T-helper 1 cell treated with Interleukin-12 subunit alpha and Interleukin-12 subunit beta and Interleukin-4 antibody, amounts not matched to agents 30 μg/mL and 1 μg/mL, for 36 hours (primary cell): ENCODE measurements around the gene SCYGR4.

Experiments used
- H3K27ac Mint-ChIP-seq: one replicate; pipeline ENCODE4 v1.8.0; 2021; ENCODE audit warnings: mild to moderate bottlenecking, mixed read lengths
- H3K27me3 Mint-ChIP-seq: one replicate; pipeline ENCODE4 v1.8.0; 2021; ENCODE audit warnings: low read depth, mixed read lengths
- H3K36me3 Mint-ChIP-seq: one replicate; pipeline ENCODE4 v1.8.0; 2021; ENCODE audit warnings: low read depth, mixed read lengths
- H3K4me1 Mint-ChIP-seq: one replicate; pipeline ENCODE4 v1.8.0; 2021; ENCODE audit warnings: low read depth, mixed read lengths
- H3K4me3 Mint-ChIP-seq: one replicate; pipeline ENCODE4 v1.8.0; 2021; ENCODE audit warnings: mild to moderate bottlenecking, moderate library complexity, mixed read lengths
- H3K9me3 Mint-ChIP-seq: one replicate; pipeline ENCODE4 v1.8.0; 2021; ENCODE audit warnings: mixed read lengths

The SCYGR4 gene

GRCh38 chr2:227602358-227602757 is 14.9 kb upstream of the SCYGR4 start:
- H3K4me3 Mint-ChIP-seq, result no peak overlapping the region
- H3K9me3 Mint-ChIP-seq, result no peaks in the 10 kb centered on the region
- H3K27me3 Mint-ChIP-seq, result peaks cover 14% of the 10 kb centered on the region
- H3K36me3 Mint-ChIP-seq, result no peaks in the 10 kb centered on the region
- no peak overlapping the region for H3K27ac Mint-ChIP-seq
- no peaks in the 10 kb centered on the region for H3K4me1 Mint-ChIP-seq

GRCh38 chr2:227606476-227606875 is 10.8 kb upstream of the SCYGR4 start:
- no peaks in the 10 kb centered on the region for H3K36me3 Mint-ChIP-seq
- H3K4me1 Mint-ChIP-seq, result peaks cover 6% of the 10 kb centered on the region
- peaks cover 30% of the 10 kb centered on the region for H3K27me3 Mint-ChIP-seq
- H3K27ac Mint-ChIP-seq, result no peak overlapping the region
- no peak overlapping the region for H3K4me3 Mint-ChIP-seq
- H3K9me3 Mint-ChIP-seq, result no peaks in the 10 kb centered on the region

GRCh38 chr2:227607941-227608340 is 9.4 kb upstream of the SCYGR4 start:
- H3K27ac Mint-ChIP-seq, result no peak overlapping the region
- peaks cover 30% of the 10 kb centered on the region for H3K27me3 Mint-ChIP-seq
- H3K9me3 Mint-ChIP-seq, result no peaks in the 10 kb centered on the region
- H3K4me3 Mint-ChIP-seq, result no peak overlapping the region
- H3K4me1 Mint-ChIP-seq, result peaks cover 6% of the 10 kb centered on the region
- H3K36me3 Mint-ChIP-seq, result no peaks in the 10 kb centered on the region

DNA sequence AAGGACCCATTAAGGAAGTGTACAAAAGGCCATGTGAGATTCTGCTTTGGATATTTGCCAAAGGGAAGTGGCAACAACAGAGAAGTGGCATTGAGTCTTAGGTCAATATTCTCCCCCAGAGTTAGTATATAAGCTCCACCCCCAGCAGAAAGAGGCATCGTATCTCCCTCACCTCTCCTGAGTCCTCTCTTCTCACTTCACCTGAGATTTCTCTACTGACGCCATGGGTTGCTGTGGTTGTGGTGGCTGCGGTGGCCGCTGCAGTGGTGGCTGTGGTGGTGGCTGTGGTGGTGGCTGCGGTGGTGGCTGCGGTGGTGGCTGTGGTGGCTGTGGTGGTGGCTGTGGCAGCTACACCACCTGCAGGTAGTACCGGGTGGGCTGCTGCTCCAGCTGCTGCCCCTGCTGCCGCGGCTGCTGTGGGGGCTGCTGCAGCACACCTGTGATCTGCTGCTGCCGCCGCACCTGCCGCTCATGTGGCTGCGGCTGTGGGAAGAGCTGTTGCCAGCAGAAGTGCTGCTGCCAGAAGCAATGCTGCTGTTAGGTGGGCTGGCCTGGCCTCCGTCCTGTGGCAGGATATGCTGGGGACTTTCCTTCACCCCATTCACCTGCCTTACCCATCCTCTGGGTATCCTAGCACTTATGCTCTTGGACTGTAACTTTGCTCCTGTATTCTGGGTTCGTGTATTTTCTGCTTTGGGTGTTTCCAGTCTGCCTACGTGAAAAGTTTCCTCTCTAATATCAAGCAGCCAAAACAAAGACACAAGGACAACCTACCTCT is 8.5 kb upstream of the SCYGR4 start:
- Mint-ChIP-seq H3K9me3 (no peaks in the 10 kb centered on the region), H3K27me3 (peaks cover 30% of the 10 kb centered on the region), H3K27ac (no peak overlapping the region), H3K4me3 (no peak overlapping the region), H3K36me3 (no peaks in the 10 kb centered on the region), H3K4me1 (peaks cover 6% of the 10 kb centered on the region)

DNA sequence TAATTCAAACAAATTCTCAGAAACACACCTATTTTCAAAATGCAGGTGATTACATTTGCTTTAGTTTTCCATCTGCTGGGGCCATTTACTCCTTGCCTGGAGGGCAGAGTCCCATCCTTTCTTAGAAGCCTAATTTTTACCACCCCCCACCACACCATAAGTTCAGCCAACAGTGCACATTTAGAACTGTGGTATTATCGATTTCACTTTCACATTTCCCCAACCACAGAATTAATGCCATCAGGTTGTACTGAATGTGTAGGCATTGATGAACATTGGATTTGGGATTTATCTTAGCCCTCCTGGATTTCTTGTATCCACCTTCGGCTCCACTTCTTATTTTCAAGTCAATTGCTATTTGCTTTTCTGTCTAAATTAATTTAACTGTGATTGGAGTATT is 7.2 kb upstream of the SCYGR4 start:
- peaks cover 30% of the 10 kb centered on the region for H3K27me3 Mint-ChIP-seq
- no peaks in the 10 kb centered on the region for H3K9me3 Mint-ChIP-seq
- no peaks in the 10 kb centered on the region for H3K36me3 Mint-ChIP-seq
- peaks cover 6% of the 10 kb centered on the region for H3K4me1 Mint-ChIP-seq
- H3K4me3 Mint-ChIP-seq, result no peak overlapping the region
- H3K27ac Mint-ChIP-seq, result no peak overlapping the region

- no peak overlapping the region for H3K27ac Mint-ChIP-seq
- peaks cover 31% of the 10 kb centered on the region for H3K27me3 Mint-ChIP-seq
- H3K36me3 Mint-ChIP-seq, result no peaks in the 10 kb centered on the region
- no peaks in the 10 kb centered on the region for H3K9me3 Mint-ChIP-seq
- peaks cover 6% of the 10 kb centered on the region for H3K4me1 Mint-ChIP-seq
- no peak overlapping the region for H3K4me3 Mint-ChIP-seq
These were observed 4.6 kb upstream of the SCYGR4 start for GRCh38 chr2:227612546-227613271.

DNA sequence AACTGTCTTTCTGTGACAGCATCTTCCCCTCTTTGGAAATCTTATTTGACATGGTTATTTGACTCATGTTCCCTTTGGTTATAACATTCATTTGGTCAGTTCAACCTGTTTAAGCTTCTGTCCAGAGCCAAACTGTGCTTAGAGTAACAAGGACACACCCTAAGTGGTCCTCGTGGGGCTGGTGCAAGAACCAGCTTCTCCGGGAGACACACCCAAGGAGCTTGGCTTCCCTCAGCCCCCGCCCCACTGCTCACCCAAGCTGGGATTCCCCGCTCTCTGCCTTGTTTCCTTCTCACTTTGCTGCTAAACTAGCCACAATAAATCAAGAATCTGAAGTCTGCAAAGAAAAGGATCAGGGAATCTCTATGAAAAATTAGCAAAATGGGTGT is 4.0 kb upstream of the SCYGR4 start:
- Mint-ChIP-seq H3K36me3 (no peaks in the 10 kb centered on the region), H3K27me3 (peaks cover 27% of the 10 kb centered on the region), H3K9me3 (no peaks in the 10 kb centered on the region), H3K4me1 (peaks cover 6% of the 10 kb centered on the region), H3K27ac (no peak overlapping the region), H3K4me3 (no peak overlapping the region)

- peaks cover 4% of the 10 kb centered on the region for H3K4me1 Mint-ChIP-seq
- no peak overlapping the region for H3K4me3 Mint-ChIP-seq
- no peaks in the 10 kb centered on the region for H3K9me3 Mint-ChIP-seq
- H3K27ac Mint-ChIP-seq, result no peak overlapping the region
- H3K27me3 Mint-ChIP-seq, result peaks cover 22% of the 10 kb centered on the region
- H3K36me3 Mint-ChIP-seq, result no peaks in the 10 kb centered on the region
These were observed 3.1 kb upstream of the SCYGR4 start for GRCh38 chr2:227614246-227614645.

- Mint-ChIP-seq H3K27me3 (peaks cover 18% of the 10 kb centered on the region), H3K4me3 (no peak within 1 kb of the TSS), H3K4me1 (peaks cover 4% of the 10 kb centered on the region), H3K36me3 (no peaks in the 10 kb centered on the region), H3K9me3 (no peaks in the 10 kb centered on the region), H3K27ac (no peak within 1 kb of the TSS)
These were observed 2.6 kb upstream of the SCYGR4 start, which contains the start of gene SCYGR3 for GRCh38 chr2:227614740-227615139. TSS of gene SCYGR3 (minus strand) at chr2:227614840. CDS start at chr2:227614840, 0 bp downstream.

DNA sequence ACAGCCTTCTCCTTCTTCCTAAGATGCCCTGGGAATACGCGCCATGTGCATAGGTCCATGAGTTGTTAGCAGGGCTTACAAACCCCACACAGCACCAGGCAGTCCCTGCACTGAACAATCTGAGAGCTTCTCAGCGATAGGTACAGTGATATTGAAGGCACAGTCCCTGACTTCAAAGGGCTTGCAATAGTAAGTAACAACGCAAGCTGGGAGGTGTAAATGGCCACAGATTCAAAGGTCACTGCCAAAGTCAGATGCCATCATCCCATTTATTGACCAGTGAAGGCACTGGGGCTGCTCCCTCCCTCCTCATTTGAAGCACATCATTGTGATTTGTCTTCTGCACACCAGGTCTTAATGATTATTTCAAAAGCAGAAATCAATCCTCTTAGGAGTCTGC is 2.1 kb upstream of the SCYGR4 start:
- Mint-ChIP-seq H3K4me3 (no peak overlapping the region), H3K36me3 (no peaks in the 10 kb centered on the region), H3K27ac (no peak overlapping the region), H3K27me3 (peaks cover 15% of the 10 kb centered on the region), H3K4me1 (peaks cover 2% of the 10 kb centered on the region), H3K9me3 (no peaks in the 10 kb centered on the region)

GRCh38 chr2:227615906-227616305 is 1.4 kb upstream of the SCYGR4 start:
- Mint-ChIP-seq H3K9me3 (no peaks in the 10 kb centered on the region), H3K4me3 (no peak overlapping the region), H3K27ac (no peak overlapping the region), H3K4me1 (no peaks in the 10 kb centered on the region), H3K36me3 (no peaks in the 10 kb centered on the region), H3K27me3 (peaks cover 10% of the 10 kb centered on the region)

GRCh38 chr2:227616631-227617030 is 667 bp upstream of the SCYGR4 start:
- no peak overlapping the region for H3K4me3 Mint-ChIP-seq
- H3K36me3 Mint-ChIP-seq, result no peaks in the 10 kb centered on the region

DNA sequence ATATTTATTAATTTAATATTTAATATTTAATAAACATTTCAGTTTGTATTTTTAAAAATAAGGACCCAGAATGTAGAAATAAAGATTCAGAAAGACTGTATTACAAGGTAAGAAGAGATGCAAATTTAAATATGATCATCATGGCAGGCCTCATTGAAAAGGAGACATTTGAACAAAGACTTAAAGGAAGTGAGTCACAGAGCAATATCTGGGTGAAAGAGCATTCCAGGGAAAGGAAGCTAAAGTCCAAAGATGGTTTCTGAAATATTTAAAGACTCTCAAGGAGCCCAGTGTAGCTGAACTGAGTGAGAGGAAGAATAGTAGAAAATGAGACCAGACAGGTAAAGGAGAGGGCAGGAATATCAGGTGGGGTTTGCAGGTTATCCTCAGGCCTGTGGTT is 5.9 kb downstream of the SCYGR4 start:
- no peak overlapping the region for H3K27ac Mint-ChIP-seq
- no peaks in the 10 kb centered on the region for H3K9me3 Mint-ChIP-seq
- peaks cover 13% of the 10 kb centered on the region for H3K27me3 Mint-ChIP-seq

More at GRCh38 chr2:227616631-227617030, 667 bp upstream of the SCYGR4 start:
- H3K4me1 Mint-ChIP-seq, result no peaks in the 10 kb centered on the region
- no peak overlapping the region for H3K27ac Mint-ChIP-seq
- H3K9me3 Mint-ChIP-seq, result no peaks in the 10 kb centered on the region
- H3K27me3 Mint-ChIP-seq, result peaks cover 10% of the 10 kb centered on the region

GRCh38 chr2:227625420-227625819 is 8.1 kb downstream of the SCYGR4 start:
- H3K4me3 Mint-ChIP-seq, result no peak overlapping the region
- no peaks in the 10 kb centered on the region for H3K36me3 Mint-ChIP-seq
- H3K27me3 Mint-ChIP-seq, result peaks cover 17% of the 10 kb centered on the region
- H3K9me3 Mint-ChIP-seq, result no peaks in the 10 kb centered on the region
- no peak overlapping the region for H3K27ac Mint-ChIP-seq
- no peaks in the 10 kb centered on the region for H3K4me1 Mint-ChIP-seq

More for the DNA sequence above, 5.9 kb downstream of the SCYGR4 start:
- no peaks in the 10 kb centered on the region for H3K4me1 Mint-ChIP-seq
- no peak overlapping the region for H3K4me3 Mint-ChIP-seq
- H3K36me3 Mint-ChIP-seq, result no peaks in the 10 kb centered on the region

DNA sequence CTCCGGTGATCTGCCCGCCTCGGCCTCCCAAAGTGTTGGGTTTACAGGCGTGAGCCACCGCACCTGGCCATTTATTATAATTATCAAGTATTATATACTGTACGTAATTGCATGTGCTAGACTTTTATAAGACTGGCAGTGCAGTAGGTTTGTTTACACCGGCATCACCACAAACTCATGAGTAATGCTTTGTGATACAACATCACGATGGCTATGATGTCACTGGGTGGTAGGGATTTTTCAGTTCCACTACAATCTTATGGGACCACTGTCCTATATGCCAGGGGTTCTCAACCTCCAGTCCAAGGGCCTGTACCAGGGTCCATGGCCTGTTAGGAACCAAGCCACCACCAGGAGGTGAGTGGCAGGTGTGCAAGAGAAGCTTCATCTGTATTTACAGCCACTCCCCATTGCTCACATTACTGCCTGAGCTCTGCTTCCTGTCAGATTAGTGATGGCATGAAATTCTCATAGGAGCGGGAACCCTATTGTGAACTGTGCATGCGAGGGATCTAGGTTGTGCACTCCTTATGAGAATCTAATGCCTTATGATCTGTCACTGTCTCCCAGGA is 9.4 kb downstream of the SCYGR4 start:
- H3K9me3 Mint-ChIP-seq, result no peaks in the 10 kb centered on the region
- H3K27me3 Mint-ChIP-seq, result peaks cover 29% of the 10 kb centered on the region
- H3K4me3 Mint-ChIP-seq, result no peak overlapping the region
- no peak overlapping the region for H3K27ac Mint-ChIP-seq
- no peaks in the 10 kb centered on the region for H3K36me3 Mint-ChIP-seq
- H3K4me1 Mint-ChIP-seq, result no peaks in the 10 kb centered on the region
